MM.1S (cell line): Measurements from ENCODE around the gene FKBP14.

ENCODE experiments used
- DNase-seq: peaks from one replicate; pipeline ENCODE4 v3.0.0-alpha.2; 2015
- H2AFZ ChIP-seq: fragments of 300-600 bp; sonication (generic); 2 replicates; pipeline ENCODE4 v1.6.0; 2016; ENCODE audit warnings: antibody characterized with exemption, low read length
- H3F3A ChIP-seq: fragments of 300-600 bp; sonication (generic); 2 replicates; pipeline ENCODE4 v1.6.1; 2016; ENCODE audit warnings: mild to moderate bottlenecking, antibody characterized with exemption, low read length, moderate library complexity, mixed read lengths; ENCODE audit not compliant: insufficient read depth
- H3K27ac ChIP-seq: fragments of 300-600 bp; sonication (generic); 2 replicates; pipeline ENCODE4 v1.5.1; 2016; ENCODE audit warnings: mild to moderate bottlenecking, low read length
- H3K27me3 ChIP-seq: fragments of 300-600 bp; sonication (generic); replicated peaks from 2 replicates; pipeline ENCODE4 v1.6.0; 2016; ENCODE audit warnings: low read length; ENCODE audit not compliant: insufficient read depth
- H3K36me3 ChIP-seq: fragments of 300-600 bp; sonication (generic); replicated peaks from 2 replicates; pipeline ENCODE4 v1.6.1; 2016; ENCODE audit warnings: mild to moderate bottlenecking, low read length, mixed read lengths; ENCODE audit not compliant: insufficient read depth
- H3K4me1 ChIP-seq: fragments of 300-600 bp; sonication (generic); 2 replicates; pipeline ENCODE4 v1.6.1; 2016; ENCODE audit warnings: low read length, mixed read lengths
- H3K4me2 ChIP-seq: fragments of 300-600 bp; sonication (generic); 2 replicates; pipeline ENCODE4 v1.6.0; 2016; ENCODE audit warnings: low read depth, low read length
- H3K4me3 ChIP-seq: fragments of 300-600 bp; sonication (generic); 2 replicates; pipeline ENCODE4 v1.5.1; 2016; ENCODE audit warnings: low read length, mixed read lengths
- H3K79me2 ChIP-seq: fragments of 300-600 bp; sonication (generic); 2 replicates; pipeline ENCODE4 v1.6.1; 2016; ENCODE audit warnings: mixed run types, low read length, mixed read lengths
- H3K9ac ChIP-seq: fragments of 300-600 bp; sonication (generic); 2 replicates; pipeline ENCODE4 v1.6.1; 2016; ENCODE audit warnings: low read length, mixed read lengths
- H3K9me2 ChIP-seq: fragments of 300-600 bp; sonication (generic); replicated peaks from 2 replicates; pipeline ENCODE4 v1.6.1; 2016; ENCODE audit warnings: mild to moderate bottlenecking, low read length, mixed read lengths; ENCODE audit not compliant: insufficient read depth
- H3K9me3 ChIP-seq: fragments of 300-600 bp; sonication (generic); replicated peaks from 2 replicates; pipeline ENCODE4 v1.6.1; 2016; ENCODE audit warnings: mild to moderate bottlenecking, low read length, mixed read lengths; ENCODE audit not compliant: insufficient read depth
- H4K20me1 ChIP-seq: fragments of 300-600 bp; sonication (generic); 2 replicates; pipeline ENCODE4 v1.6.1; 2016; ENCODE audit warnings: mild to moderate bottlenecking, low read length, moderate library complexity, mixed read lengths; ENCODE audit not compliant: insufficient read depth
- CTCF ChIP-seq: fragments of 300-600 bp; sonication (generic); IDR thresholded peaks from 2 replicates; pipeline ENCODE4 v1.5.1; 2016; ENCODE audit warnings: antibody characterized with exemption, low read length, mixed read lengths
- EZH2 ChIP-seq: fragments of 300-600 bp; sonication (generic); optimal IDR thresholded peaks from 2 replicates; pipeline ENCODE3; 2017; ENCODE audit warnings: low read depth, mild to moderate bottlenecking, antibody characterized with exemption, low read length, mixed read lengths
- EZH2phosphoT487 ChIP-seq: fragments of 300-600 bp; sonication (generic); IDR thresholded peaks from 2 replicates; pipeline ENCODE4 v1.6.1; 2018; ENCODE audit warnings: antibody characterized with exemption, low read length

Gene FKBP14

GRCh38 chr7:30020535-30020934 lies 6.0 kb downstream of the FKBP14 start:
- H3K27ac ChIP-seq = peak overlapping the region; percentile 8; the same call in 1 of the 2 replicates

GRCh38 chr7:30019960-30020359 lies 6.5 kb downstream of the FKBP14 start:
- no peak for DNase-seq
- H3K79me2 ChIP-seq = peaks cover 29% of the 10 kb centered on the region
- H4K20me1 ChIP-seq = no peaks in the 10 kb centered on the region
- H3K9ac ChIP-seq = no peak overlapping the region
- peak overlapping the region; percentile 57; the same call in 1 of the 2 replicates for H3K4me2 ChIP-seq
- H3K4me3 ChIP-seq = no peak overlapping the region
- H3K27me3 ChIP-seq = no peaks in the 10 kb centered on the region
- no peak overlapping the region for H3K27ac ChIP-seq
- peaks cover 10% of the 10 kb centered on the region for H3F3A ChIP-seq
- TF ChIP-seq CTCF (no peak), EZH2 (no peak), EZH2phosphoT487 (no peak)
- peaks cover 25% of the 10 kb centered on the region for H3K4me1 ChIP-seq
- no peaks in the 10 kb centered on the region for H3K36me3 ChIP-seq
- no peak overlapping the region for H2AFZ ChIP-seq
- no peaks in the 10 kb centered on the region for H3K9me3 ChIP-seq
- no peaks in the 10 kb centered on the region for H3K9me2 ChIP-seq

More at GRCh38 chr7:30020535-30020934, 6.0 kb downstream of the FKBP14 start:
- Histone ChIP-seq H3K9ac (no peak overlapping the region), H3K27me3 (no peaks in the 10 kb centered on the region), H3F3A (peaks cover 10% of the 10 kb centered on the region), H3K4me2 (peak overlapping the region; percentile 57), H4K20me1 (no peaks in the 10 kb centered on the region), H3K9me2 (no peaks in the 10 kb centered on the region), H3K79me2 (peaks cover 34% of the 10 kb centered on the region), H3K9me3 (no peaks in the 10 kb centered on the region), H3K4me1 (peaks cover 27% of the 10 kb centered on the region), H3K36me3 (no peaks in the 10 kb centered on the region), H2AFZ (no peak overlapping the region), H3K4me3 (0 out of 2 replicates have a peak overlapping the region, but pooled peaks have one; percentile 4)
- DNase-seq = peak; percentile 74
- TF ChIP-seq EZH2phosphoT487 (no peak), CTCF (no peak), EZH2 (no peak)

GRCh38 chr7:30019387-30019786 lies 7.1 kb downstream of the FKBP14 start:
- no peak for DNase-seq
- Histone ChIP-seq H3K4me1 (peaks cover 20% of the 10 kb centered on the region), H3K27ac (no peak overlapping the region), H3K4me2 (no peak overlapping the region), H3K36me3 (no peaks in the 10 kb centered on the region; the same call in 1 of the 2 replicates), H3K9ac (no peak overlapping the region), H2AFZ (no peak overlapping the region), H3K27me3 (no peaks in the 10 kb centered on the region), H4K20me1 (no peaks in the 10 kb centered on the region), H3K9me2 (no peaks in the 10 kb centered on the region), H3K4me3 (no peak overlapping the region), H3K79me2 (peaks cover 23% of the 10 kb centered on the region), H3K9me3 (no peaks in the 10 kb centered on the region), H3F3A (peaks cover 10% of the 10 kb centered on the region)
- no peak for TF ChIP-seq EZH2phosphoT487
- TF ChIP-seq CTCF = no peak
- no peak for TF ChIP-seq EZH2
